HG03060 (cell line): ENCODE measurements around the gene MCL1.
"Not testable (repeated sequence)": the region's sequence is repeated elsewhere in the genome, so short reads cannot be mapped to it uniquely, and the experiment has no call there.

Source experiments
- ATAC-seq: cut with Tn5 transposase; IDR thresholded peaks from one replicate; pipeline ENCODE4 v1.9.1; 2021; ENCODE audit warnings: low read depth, moderate number of reproducible peaks; ENCODE audit not compliant: unreplicated experiment

MCL1 gene

GRCh38 chr1:150573648-150574071, 5.8 kb downstream of the MCL1 start:
- ATAC-seq, result not testable (repeated sequence)

- ATAC-seq, result no peak
Observed at GRCh38 chr1:150572918-150573647, 6.3 kb downstream of the MCL1 start.

- ATAC-seq, result no peak
Observed at GRCh38 chr1:150568594-150568966, 10.8 kb downstream of the MCL1 start.

GRCh38 chr1:150567717-150568593, 11.5 kb downstream of the MCL1 start:
- ATAC-seq, result no peak

GRCh38 chr1:150567341-150567716, 12.1 kb downstream of the MCL1 start:
- no peak for ATAC-seq

- no peak for ATAC-seq
Observed at GRCh38 chr1:150566589-150567340, 12.6 kb downstream of the MCL1 start.

GRCh38 chr1:150565240-150565991, 14.0 kb downstream of the MCL1 start:
- not testable (repeated sequence) for ATAC-seq

GRCh38 chr1:150564051-150564991, 15.1 kb downstream of the MCL1 start:
- ATAC-seq, result no peak

GRCh38 chr1:150563340-150564038, 15.9 kb downstream of the MCL1 start:
- no peak for ATAC-seq

GRCh38 chr1:150562446-150563339, 16.7 kb downstream of the MCL1 start:
- peak; percentile 29 for ATAC-seq

GRCh38 chr1:150561974-150562445, 17.4 kb downstream of the MCL1 start:
- ATAC-seq, result no peak

- no peak for ATAC-seq
Observed at GRCh38 chr1:150561254-150561973, 18.0 kb downstream of the MCL1 start.

- ATAC-seq, result no peak
Observed at GRCh38 chr1:150560576-150561253, 18.7 kb downstream of the MCL1 start.

GRCh38 chr1:150560011-150560438, 19.4 kb downstream of the MCL1 start:
- ATAC-seq, result no peak

- ATAC-seq, result no peak
Observed at GRCh38 chr1:150559656-150560010, 19.8 kb downstream of the MCL1 start.
